CD1c-positive myeloid dendritic cell (primary cell): ENCODE data around the gene MAP1LC3B2.
A peak's percentile ranks its signal among the peaks of the same experiment; 100 is the strongest.
"Not testable (repeated sequence)": the region's sequence is repeated elsewhere in the genome, so short reads cannot be mapped to it uniquely, and the experiment has no call there.

Experiments
- DNase-seq: peaks from one replicate; pipeline ENCODE4 v3.0.0-alpha.2; 2016; ENCODE audit errors: extremely low spot score

Gene MAP1LC3B2

DNA sequence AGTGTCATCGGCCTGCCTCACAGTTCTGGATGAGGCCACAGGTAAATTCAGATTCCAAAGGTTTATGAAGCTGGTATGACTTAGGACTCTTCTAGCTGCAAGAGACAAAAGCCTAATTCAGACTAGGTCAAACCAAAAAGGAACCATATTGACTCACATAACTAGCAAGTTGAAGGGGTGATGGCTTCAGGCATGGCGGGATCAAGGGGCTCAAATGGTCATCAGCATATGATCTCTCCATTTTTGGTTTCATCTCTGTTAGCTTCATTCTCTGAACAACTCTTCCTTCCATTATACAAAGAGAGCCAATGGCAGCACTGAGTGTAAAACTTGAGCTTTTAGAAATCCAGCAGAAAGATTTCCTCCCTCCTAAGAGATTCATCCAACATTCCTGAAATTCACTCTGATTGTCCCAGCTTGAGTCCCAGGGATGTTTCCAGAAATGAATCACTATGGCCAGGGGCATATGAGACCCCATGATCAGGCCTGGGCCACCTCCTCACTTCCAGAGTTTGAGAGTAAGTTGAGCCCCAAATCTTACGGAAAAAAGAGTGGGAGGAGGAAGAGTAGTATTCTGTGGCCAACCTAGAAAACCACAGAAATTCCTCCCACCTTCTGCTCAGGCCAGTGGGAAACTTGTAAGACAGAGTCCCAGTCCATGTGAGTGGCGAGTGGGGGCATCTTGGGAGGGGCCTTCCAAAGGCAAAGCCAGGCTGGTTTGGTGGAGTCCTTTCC lies 2.0 kb upstream of the MAP1LC3B2 start:
- no peak for DNase-seq

DNA sequence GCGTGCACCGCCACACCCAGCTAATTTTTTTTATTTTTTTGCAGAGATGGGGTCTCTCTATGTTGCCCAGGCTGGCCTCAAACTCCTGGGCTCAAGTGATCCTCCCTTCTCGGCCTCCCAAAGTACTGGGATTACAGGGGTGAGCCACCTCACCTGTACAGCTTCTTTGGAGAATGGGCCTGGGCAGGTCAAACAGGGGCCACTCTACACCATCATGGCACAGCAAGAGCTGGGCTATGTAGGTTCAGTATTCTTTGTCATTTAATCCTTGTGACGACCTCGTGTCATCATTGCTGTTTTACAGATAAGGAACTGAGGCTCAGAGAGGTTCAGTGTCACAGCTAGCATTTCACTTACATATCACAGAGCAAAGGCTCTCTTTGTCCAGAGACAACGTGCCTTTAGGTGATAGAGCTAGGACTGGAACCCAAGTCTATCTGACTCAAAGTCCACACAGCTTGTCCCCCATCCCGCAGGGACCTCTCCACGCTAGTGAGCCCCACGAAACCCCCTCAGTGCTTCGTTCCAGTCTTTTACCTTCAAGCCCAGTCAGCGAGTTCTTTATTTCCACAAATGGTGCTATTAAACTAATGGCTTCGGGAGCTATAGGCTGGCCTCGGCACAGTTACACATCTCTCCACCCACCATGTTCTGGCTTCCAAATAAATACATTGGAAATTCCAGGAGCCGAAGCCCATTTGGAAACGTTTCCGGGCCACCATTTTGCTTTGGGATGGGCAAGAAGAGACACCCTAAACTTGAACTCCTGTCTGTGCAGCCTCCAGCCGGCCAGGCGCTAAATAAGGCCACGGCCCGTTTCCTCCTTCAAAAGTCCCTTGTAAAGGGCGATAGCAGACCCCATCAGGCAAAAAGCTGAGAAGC lies 660 bp upstream of the MAP1LC3B2 start:
- peak; percentile 27 for DNase-seq

DNA sequence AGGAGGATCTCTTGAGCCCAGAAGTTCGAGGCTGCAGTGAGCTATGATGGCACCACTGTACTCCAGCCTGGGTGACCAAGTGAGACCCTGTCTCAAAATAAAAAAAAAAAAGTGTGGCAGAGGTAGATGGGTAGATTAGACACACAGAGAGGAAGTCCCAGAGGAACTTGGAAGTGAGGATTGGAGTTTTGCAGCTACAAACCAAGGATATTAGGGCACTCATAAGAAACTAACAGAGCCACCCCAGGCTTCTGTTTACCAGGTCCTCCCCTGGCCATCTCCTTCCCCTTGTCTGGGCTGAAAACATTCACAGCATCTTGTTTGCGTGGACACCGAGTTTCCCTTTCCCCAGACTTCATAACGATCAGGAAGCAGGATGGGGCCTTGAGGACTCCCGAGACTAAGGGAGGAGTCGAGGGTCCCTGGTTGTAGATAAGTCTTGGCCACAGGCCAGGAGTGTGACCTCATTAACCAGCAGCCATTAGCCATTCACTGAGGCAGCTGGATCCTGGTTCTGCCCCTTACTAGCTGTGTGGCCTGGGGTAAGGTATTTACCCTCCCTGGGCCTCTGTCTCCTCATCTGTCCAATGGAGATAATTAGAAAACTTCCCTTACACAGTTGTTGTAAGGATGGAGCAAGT lies 2.1 kb downstream of the MAP1LC3B2 start:
- DNase-seq, result no peak

DNA sequence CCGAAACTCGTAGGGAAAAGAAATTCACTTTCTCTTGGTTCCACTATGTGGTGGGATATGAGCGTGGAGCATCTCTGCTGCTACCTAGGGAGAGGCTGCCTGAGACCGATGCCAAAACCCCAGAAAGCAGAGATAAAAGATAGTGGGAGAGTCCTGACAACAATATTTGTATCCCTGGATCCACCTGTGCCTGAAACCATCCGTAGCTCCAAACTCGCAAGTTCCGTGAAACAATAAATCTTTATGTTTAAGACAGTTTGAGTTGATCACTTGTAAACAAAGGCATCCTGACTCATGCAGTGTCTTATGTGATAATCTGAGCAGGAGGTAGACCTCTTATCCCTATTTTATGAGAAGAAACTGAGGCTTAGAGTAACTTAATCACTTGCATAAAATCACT lies 2.9 kb downstream of the MAP1LC3B2 start:
- no peak for DNase-seq

DNA sequence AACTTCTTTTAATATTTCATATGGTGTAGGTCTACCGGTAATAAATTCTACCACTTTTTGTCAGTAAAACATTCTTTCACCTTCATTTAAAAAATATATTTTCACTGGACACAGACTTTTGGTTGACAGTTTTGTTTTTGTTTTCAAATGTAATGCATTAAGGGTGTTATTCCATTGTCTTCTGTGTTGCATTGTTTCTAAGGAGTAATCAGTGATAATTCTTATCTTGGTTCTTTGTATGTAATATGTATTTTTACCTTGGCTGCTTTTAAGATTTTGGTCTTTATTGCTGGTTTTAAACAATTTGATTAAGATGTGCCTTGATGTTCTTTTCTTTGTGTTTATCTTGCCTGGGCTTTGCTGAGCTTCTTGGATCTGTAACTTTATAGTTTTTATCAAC lies 4.1 kb downstream of the MAP1LC3B2 start:
- no peak for DNase-seq

DNA sequence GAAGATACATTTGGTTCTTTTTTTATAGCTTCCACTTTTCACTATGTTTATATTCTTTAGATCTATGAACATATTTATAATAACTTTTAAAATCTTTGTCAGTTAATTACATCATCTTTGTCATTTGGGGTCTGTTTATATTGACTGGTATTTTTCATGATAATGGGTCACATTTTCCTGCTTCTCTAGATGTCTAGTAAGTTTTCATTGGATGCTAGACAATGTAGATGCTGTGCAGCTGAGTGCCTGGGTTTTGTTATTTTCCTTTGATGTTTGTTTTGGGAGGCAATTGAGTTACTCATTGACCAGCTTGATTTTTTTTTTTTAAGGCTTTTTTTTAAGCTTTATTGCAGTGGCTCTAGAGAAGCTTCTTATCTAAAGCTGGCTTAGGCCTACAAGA lies 4.9 kb downstream of the MAP1LC3B2 start:
- DNase-seq, result no peak

DNA sequence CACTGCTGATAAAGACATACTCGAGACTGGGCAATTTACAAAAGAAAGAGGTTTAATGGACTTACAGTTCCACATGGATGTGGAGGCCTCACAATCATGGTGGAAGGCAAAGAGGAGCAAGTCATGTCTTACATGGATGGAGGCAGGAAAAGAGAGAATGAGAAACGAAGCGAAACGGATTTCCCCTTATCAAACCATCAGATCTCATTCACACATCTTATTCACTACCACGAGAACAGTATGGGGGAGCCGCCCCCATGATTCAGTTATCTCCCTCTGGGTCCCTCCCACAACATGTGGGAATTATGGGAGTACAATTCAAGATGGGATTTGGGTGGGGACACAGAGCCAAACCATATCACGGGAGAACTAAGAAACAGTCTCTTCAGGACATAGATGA lies 6.0 kb downstream of the MAP1LC3B2 start:
- DNase-seq, result not testable (repeated sequence)

DNA sequence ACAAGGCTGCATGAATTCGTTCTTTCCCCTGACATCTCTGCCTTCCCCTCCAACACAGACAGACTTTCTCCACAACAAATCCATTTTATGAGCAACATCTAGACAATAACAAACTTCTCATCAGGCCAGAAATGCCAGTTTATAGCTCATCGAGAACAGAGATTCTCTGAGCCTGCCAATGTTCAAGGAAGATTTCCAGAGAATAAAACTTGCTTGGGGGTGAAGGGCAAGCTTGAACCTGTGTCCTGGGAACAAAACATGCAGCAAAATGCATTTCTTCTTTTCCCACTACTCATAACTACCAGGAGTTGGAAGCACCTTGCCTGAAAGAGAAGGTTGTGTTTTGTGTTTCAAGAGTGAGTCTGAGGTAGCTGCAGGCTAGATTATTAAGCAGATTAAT lies 6.8 kb downstream of the MAP1LC3B2 start:
- no peak for DNase-seq

DNA sequence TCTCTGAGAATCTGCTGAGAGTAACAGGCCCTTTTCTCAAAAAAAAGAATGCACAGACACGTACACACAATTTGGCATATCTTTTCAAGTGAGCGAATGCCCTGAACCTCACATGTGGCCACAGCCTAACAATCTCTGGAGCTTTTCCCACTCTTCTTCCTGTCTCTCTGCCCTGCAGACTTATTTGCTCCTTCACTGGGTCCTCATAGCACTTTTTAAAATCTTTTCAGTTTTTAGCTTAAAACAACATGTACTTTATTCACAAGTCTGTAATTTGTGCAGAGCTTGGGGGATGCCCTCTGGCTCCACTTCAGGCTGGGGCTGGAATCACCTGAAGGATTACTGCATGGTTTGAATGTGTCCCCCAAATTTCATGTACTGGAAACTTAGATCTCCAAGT lies 9.0 kb downstream of the MAP1LC3B2 start:
- DNase-seq, result no peak

DNA sequence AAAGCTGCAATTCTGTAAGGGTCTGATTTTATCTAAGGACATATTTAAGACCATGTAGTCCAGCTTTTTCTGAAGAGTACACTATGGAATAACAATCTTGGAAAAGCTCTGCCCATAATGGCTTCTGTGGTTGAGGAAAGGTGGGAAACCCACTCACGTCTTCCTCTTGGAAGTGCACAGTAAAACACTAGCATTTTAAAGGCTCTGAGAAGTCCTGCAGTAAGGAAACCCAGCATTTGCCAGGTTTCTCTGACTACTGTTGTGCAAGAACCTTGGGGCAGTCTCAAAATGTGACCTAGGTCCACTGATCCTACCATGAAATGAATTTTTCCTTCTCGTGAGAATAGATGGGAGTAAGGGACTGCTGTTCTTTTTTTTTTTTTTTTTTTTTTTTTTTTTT lies 11.9 kb downstream of the MAP1LC3B2 start:
- no peak for DNase-seq

DNA sequence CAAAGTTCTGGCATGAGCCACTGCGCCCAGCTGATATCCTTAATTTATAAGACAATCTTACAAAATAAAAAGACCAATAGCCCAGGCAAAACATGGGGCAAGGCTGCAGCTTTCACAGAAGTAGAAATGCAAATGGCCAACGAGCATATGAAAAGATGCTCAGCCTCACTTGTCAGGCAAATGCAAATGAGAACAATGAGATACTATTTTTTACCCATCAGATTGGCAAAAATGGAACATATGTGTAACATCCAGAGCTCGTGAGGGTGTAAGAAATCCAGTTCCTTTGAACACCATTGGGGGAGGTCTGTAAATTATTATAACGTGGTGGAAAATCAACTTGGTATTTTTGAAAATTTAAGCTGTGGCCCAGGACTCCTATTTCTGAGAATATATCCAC lies 14.6 kb downstream of the MAP1LC3B2 start:
- no peak for DNase-seq

DNA sequence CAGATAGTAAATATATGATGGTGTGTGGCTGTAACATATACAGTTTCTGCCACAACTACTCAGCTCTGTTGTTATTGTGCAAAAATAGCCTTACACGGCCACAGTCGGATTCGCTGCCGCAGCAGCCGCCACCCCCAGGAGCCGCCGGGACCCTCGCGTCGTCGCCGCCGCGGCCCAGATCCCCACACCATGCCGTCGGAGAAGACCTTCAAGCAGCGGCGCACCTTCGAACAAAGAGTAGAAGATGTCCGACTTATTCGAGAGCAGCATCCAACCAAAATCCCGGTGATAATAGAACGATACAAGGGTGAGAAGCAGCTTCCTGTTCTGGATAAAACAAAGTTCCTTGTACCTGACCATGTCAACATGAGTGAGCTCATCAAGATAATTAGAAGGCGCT lies 16.6 kb downstream of the MAP1LC3B2 start:
- DNase-seq, result not testable (repeated sequence)

DNA sequence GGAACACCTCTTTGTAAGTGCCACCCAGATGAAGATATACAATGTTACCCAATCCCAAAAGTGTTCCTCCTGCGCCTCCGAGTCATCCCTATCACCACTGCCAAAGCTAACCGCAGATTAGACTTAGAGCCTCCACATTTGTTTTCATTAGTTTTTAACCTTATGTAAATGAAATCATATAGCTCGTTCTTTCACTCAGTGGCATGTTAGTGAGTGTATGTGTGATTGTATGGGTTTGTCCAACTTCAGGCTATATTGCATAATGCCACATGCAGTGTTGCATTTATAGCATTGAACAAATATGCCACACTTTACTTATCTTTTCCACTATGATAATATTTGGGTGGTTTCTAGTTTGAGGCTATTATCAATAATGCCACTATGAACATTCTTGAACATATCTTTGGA lies 18.0 kb downstream of the MAP1LC3B2 start:
- DNase-seq, result no peak

DNA sequence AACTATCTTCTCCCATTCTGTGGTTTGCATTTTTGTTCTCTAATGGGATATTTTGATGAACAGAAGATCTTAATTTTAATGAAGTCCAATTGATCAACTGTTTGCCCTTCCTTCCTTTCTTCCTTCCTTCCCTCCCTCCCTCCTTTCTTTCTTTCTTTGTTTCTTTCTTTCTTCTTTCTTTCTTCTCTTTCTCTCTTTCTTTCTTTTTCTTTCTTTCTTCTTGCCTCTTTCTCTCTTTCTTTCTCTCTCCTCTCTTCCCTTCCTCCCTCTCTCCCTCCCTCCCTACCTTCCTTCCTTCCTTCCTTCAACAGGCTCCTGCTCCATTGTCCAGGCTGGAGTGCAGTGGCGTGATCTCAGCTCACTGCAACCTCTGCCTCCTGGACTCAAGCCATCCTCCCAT lies 18.9 kb downstream of the MAP1LC3B2 start:
- DNase-seq, result no peak

DNA sequence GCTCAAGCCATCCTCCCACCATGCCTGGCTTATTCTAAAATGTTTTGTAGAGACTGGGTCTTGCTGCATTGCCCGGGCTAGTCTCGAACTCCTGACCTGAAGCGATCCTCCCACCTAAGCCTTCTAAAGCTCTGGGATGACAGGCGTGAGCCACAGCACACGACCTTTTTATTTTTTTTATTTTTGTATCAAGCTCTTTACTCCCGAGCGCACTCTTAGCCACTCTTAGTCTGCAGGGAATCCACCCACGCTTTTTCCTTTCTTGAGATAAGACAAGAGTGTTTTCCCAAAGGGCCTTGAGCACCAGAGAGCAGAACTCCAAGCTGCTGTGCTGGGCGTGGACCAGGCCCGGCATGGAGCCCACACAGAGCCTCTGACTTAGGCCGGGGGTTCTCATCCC lies 23.4 kb downstream of the MAP1LC3B2 start:
- DNase-seq, result no peak

DNA sequence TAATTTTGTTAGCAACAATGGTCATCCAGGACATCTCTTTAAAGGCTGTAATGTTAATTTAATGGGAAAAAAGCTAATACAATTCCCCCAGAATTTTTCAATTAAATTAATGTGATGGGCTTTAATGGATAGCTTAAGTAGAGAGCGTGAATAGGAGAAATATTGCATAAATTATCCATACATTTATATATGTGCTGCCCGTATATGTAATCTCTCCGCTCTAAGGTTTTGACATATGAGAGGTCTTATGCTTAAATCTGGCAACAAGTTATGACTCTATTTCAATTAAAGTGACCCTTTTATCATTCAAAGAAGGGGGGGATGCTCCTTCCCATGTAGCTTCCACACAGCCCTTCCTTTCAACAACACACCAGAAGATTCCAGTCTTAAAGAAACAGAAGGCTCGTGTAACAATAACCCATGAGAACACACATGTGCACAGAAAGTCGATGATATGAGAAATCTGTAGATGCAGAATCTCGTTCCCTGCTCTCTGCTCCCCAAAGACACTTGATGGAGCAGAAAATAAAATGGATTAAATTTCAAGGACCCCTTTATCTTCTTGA lies 24.0 kb downstream of the MAP1LC3B2 start:
- no peak for DNase-seq

DNA sequence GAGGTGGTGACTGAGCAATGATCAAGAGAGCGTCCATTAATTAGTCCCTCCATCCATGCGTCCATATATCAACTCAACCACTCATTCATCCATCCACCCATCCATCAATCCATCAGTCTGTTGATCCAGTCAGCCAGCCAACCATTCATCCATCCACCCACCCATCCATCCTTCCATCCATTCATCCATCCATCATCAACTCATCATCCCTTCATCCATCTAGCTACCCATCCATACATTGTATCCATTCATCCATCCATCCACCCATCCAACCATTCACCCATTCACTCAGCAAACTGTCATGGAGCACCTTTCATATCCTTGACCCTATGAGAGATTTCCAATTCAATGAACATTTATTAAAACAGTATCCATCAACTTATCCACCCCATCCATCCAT lies 28.1 kb downstream of the MAP1LC3B2 start:
- no peak for DNase-seq

DNA sequence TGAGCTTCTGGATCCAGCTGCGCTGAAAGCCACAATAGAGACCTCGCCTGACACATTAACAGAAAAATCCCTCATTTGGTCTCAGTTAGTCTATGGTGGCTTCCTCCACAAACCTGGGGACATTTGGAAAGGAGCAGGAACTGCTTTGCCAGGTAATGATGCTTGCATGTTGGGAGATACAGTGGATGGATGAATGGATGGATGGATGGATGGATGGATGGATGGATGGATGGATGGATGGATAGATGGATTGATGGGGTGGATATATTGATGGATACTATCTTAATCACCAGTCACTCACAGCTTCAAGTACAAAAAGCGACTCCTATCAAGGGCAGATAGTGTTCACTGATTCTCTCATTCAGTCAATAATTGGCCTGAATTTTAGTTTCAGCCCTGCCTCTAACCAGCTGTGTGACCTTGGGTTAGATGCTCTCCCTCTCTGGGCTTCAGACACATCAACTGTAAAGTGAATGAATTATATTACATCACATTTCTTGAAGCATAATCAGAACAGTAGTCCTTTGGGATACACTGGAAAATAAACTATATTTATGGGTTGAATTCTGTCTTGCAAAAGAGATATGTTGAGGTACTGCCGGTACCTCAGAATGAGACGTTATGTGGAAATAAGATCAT lies 29.3 kb downstream of the MAP1LC3B2 start:
- no peak for DNase-seq

DNA sequence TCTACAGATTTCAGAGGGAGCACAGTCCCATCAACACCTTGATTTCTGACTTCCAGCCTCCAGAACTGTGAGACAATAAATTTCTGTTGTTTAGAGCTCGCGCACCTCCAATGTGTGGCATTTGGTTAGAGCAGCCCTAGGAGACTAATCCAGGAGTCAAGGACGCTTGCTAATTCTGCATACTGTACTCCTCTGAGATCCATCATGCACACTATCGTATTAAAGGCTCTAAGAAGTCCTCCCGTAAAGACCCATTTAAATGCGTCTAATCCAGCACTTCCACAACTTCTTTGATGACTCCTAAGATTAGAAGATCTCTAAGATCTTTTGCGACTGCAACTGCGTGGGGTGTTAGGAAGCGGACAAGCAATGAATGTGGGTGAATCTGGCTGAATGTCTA lies 30.4 kb downstream of the MAP1LC3B2 start:
- DNase-seq, result no peak

DNA sequence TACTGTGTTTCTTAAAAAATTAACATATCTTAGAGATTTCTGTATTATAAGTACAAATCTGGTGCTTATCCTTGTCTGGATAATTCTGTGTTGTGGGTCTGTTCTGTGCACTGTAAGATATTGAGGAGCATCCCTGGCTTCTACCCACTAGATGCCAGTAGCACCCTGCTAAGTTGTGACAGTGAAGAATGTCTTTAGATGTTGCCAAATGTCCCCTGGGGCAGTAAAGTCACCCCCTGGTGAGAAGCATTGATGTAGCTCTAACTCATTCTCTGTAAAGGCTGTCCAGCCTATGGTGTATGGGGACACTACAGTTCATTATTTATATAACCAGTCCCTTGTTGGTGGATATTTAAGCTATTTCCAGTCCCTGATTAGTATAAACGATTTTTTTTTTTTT lies 31.4 kb downstream of the MAP1LC3B2 start:
- DNase-seq, result no peak

DNA sequence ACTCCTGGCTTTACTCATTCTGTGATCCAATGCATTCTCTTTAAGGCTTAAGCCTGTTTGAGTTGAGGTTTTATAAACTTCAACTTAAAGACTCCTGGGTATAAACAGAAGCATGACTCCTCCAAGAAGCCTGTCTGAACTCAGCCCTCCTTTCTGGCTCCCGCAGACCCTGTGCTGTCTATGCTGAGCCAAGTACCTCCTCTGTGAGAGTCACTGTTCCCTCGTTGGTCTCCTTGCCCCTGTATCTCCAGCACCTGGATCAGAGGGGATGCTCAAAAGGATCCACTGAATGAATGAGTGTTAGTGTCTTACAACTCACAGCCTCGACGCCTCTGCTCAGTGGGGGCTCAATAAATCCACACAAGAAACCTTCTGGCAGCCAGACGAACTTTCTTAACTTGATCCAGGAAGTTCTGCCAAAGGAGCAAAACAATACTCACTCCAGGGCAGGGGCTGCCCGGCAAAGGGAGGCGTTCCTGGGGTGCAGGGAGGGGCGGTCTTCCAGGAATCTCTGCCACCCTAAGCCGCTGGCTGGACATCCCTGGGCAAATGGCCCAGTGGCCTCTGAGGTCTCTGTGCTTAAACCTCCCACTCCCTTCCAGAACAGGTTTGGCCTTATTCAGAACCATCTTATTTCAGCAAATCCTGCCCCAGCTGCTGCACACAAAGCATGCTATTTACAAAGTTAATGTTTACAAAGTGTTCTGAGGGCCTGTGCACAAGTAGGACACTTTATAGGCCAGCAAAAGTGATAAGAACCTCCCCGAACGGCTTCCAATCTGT lies 32.9 kb downstream of the MAP1LC3B2 start:
- no peak for DNase-seq
